Endodermal cell (in vitro differentiated cells): ENCODE data around the gene FMNL2. TPM values are rescaled to one million over a fixed set of nuclear protein-coding genes. Genes with fewer than 3 reads are reported as not detected.

Experiments used
- DNase-seq: peaks from one replicate; pipeline ENCODE4 v3.0.0-alpha.2; 2017
- H3K27ac ChIP-seq: 2 replicates; pipeline ENCODE4 v1.5.1; 2013; ENCODE audit warnings: mild to moderate bottlenecking, low read depth, low read length, moderate library complexity
- H3K27me3 ChIP-seq: 2 replicates; pipeline ENCODE4 v1.6.1; 2013; ENCODE audit warnings: mild to moderate bottlenecking, low read length, moderate library complexity; ENCODE audit not compliant: insufficient read depth, control insufficient read depth, poor library complexity, severe bottlenecking
- H3K36me3 ChIP-seq: 2 replicates; pipeline ENCODE4 v1.7.0; 2013; ENCODE audit warnings: mild to moderate bottlenecking, low read length, moderate library complexity; ENCODE audit not compliant: control insufficient read depth, insufficient read depth
- H3K4me1 ChIP-seq: one replicate; pipeline ENCODE4 v1.7.0; 2013; ENCODE audit warnings: low read length; ENCODE audit not compliant: control insufficient read depth, insufficient read depth
- H3K4me3 ChIP-seq: 2 replicates; pipeline ENCODE4 v1.5.1; 2013; ENCODE audit warnings: mild to moderate bottlenecking, low read length, moderate library complexity
- H3K9ac ChIP-seq: 2 replicates; pipeline ENCODE4 v1.6.1; 2013; ENCODE audit warnings: mild to moderate bottlenecking, low read length, moderate library complexity; ENCODE audit not compliant: poor library complexity, severe bottlenecking; ENCODE audit errors: extremely low read depth
- H3K9me3 ChIP-seq: 2 replicates; pipeline ENCODE4 v1.6.1; 2013; ENCODE audit warnings: mild to moderate bottlenecking, low read length, moderate library complexity; ENCODE audit not compliant: control insufficient read depth
- H3K27ac Mint-ChIP-seq: 2 replicates; pipeline ENCODE4 v1.8.0; 2020; ENCODE audit warnings: mixed read lengths
- H3K27me3 Mint-ChIP-seq: 2 replicates; pipeline ENCODE4 v1.8.0; 2021; ENCODE audit warnings: mild to moderate bottlenecking, mixed read lengths; ENCODE audit not compliant: insufficient read depth
- H3K36me3 Mint-ChIP-seq: 2 replicates; pipeline ENCODE4 v1.8.0; 2020; ENCODE audit warnings: low read depth, mixed read lengths
- H3K4me1 Mint-ChIP-seq: 2 replicates; pipeline ENCODE4 v1.8.0; 2020; ENCODE audit warnings: mixed read lengths
- H3K4me3 Mint-ChIP-seq: 2 replicates; pipeline ENCODE4 v1.8.0; 2020; ENCODE audit warnings: mild to moderate bottlenecking, moderate library complexity, mixed read lengths
- H3K9me3 Mint-ChIP-seq: 2 replicates; pipeline ENCODE4 v1.8.0; 2020; ENCODE audit warnings: mild to moderate bottlenecking, mixed read lengths
- WGBS, 2 experiments: methylation state at CpG; one replicate each; pipeline versions ENCODE4 v1.1.5 to v1.1.7; 2013; ENCODE audit warnings: missing lambda C conversion rate in 2 of 2, mixed read lengths in 1 of 2; ENCODE audit not compliant: insufficient coverage in 1 of 2, insufficient read length in 1 of 2; 5-methylcytosine and 5-hydroxymethylcytosine counted together
- total RNA-seq, 2 donors: library from RNA; stranded (reverse); fragmentation: NEBNext Ultra II Directional in 1 of 2; extraction: Animal tissue kit (Norgen Biotek cat#: 25700) in 1 of 2; gene quantifications; 2 replicates in 1 of 2; 3 replicates in 1 of 2; pipeline ENCODE4 v1.2.1, GENCODE V29; 2021
- TF ChIP-seq, protein P1 (sequence below): fragments of 200-600 bp; sonication (generic); conservative IDR thresholded peaks from 2 replicates; pipeline ENCODE4 v1.5.0; 2021; ENCODE audit warnings: antibody characterized with exemption, mild to moderate bottlenecking

FMNL2 gene
- total RNA-seq, 2 donors from 2014 or later: 49.4 to 51.8 TPM

DNA sequence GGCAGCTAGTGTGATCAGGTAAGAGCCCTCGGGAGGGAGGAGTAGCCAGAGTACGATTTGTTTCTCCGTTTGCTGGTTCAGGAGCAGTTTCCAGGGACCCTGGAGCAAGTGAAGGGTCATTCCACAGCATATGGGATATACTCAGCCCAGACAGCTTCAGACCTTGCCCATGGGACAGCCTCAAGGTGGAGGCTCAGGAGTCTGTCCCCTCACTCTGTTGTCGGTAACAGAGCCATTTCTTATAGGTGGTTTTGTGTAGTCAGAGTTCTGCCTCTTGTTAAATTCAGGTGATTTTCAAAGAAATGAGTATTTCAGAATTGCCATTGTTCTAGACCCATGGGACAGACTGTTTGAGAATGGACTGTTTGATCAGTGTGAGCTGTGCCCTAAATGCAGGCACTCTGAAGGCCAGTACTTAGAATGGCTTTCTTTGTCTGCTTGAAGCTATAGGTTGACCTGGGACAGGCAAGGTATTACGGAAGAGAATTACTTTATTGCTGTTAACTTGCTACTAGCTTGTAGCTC lies 15.2 kb downstream of the FMNL2 start:
- Mint-ChIP-seq H3K36me3 (peaks cover 11% of the 10 kb centered on the region), H3K27me3 (no peaks in the 10 kb centered on the region), H3K27ac (no peak overlapping the region), H3K4me1 (peaks cover 11% of the 10 kb centered on the region), H3K9me3 (peaks cover 3% of the 10 kb centered on the region), H3K4me3 (no peak overlapping the region)
- peaks cover 2% of the 10 kb centered on the region for H3K36me3 ChIP-seq
- no peak overlapping the region for H3K27ac ChIP-seq
- H3K9ac ChIP-seq: no peak overlapping the region
- H3K27me3 ChIP-seq: no peaks in the 10 kb centered on the region
- TF ChIP-seq, protein P1, sequence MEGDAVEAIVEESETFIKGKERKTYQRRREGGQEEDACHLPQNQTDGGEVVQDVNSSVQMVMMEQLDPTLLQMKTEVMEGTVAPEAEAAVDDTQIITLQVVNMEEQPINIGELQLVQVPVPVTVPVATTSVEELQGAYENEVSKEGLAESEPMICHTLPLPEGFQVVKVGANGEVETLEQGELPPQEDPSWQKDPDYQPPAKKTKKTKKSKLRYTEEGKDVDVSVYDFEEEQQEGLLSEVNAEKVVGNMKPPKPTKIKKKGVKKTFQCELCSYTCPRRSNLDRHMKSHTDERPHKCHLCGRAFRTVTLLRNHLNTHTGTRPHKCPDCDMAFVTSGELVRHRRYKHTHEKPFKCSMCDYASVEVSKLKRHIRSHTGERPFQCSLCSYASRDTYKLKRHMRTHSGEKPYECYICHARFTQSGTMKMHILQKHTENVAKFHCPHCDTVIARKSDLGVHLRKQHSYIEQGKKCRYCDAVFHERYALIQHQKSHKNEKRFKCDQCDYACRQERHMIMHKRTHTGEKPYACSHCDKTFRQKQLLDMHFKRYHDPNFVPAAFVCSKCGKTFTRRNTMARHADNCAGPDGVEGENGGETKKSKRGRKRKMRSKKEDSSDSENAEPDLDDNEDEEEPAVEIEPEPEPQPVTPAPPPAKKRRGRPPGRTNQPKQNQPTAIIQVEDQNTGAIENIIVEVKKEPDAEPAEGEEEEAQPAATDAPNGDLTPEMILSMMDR: no peak
- WGBS, 2 experiments: 94 to 100% methylated on average over 2 to 5 of the region's 5 CpGs
- no peak overlapping the region for H3K4me3 ChIP-seq
- H3K4me1 ChIP-seq: no peaks in the 10 kb centered on the region
- H3K9me3 ChIP-seq: no peaks in the 10 kb centered on the region
- no peak for DNase-seq

DNA sequence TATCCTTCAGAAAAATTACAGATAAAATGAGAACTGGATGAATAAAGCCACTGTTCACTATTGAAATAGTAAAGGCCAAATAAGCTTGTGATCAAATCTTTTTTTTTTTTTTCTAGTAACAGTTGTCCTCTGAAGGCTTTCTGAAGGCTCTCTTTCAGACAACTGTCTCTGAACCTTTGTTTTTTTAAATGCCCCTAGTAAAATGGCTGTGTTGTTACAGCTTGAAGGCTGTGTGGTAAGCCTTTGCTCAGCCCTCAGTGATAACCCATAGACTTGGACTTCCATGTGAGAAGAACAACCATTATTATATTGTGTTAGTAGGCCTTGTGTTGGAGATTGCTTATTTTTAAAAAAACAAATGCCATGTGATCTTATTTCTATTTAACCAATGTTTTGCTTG lies 17.6 kb downstream of the FMNL2 start:
- Histone ChIP-seq H3K4me1 (no peaks in the 10 kb centered on the region), H3K4me3 (no peak overlapping the region), H3K9me3 (no peaks in the 10 kb centered on the region), H3K36me3 (no peaks in the 10 kb centered on the region), H3K9ac (no peak overlapping the region), H3K27me3 (no peaks in the 10 kb centered on the region), H3K27ac (no peak overlapping the region)
- Mint-ChIP-seq H3K27ac (no peak overlapping the region), H3K9me3 (peaks cover 3% of the 10 kb centered on the region), H3K36me3 (peaks cover 3% of the 10 kb centered on the region), H3K4me1 (peaks cover 10% of the 10 kb centered on the region), H3K27me3 (no peaks in the 10 kb centered on the region), H3K4me3 (no peak overlapping the region)
- no peak for DNase-seq
- TF ChIP-seq, protein P1: no peak

DNA sequence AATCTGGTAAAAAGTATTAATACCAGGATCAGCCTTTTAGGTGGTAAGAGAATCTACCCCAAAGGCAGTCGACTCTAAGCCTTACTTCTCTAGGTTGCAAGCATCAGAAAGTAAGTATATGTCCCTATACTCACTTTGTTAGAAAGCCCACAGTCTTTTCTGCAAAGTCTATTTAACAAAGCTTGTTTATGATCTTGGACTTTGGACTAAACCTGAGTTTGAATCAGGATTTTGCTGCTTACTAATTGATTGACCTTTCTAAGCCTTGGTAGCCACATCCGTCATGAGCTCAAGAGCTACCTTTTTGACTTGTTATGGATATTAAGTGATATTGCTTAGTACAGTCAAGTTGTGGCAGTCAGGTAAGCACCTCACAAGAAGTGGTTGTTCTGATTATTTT lies 18.4 kb downstream of the FMNL2 start:
- no peak overlapping the region for H3K27ac Mint-ChIP-seq
- no peaks in the 10 kb centered on the region for H3K27me3 Mint-ChIP-seq
- DNase-seq: no peak
- no peaks in the 10 kb centered on the region for H3K36me3 ChIP-seq
- H3K9me3 ChIP-seq: no peaks in the 10 kb centered on the region
- peaks cover 9% of the 10 kb centered on the region for H3K36me3 Mint-ChIP-seq
- H3K27me3 ChIP-seq: no peaks in the 10 kb centered on the region
- no peak overlapping the region for H3K4me3 Mint-ChIP-seq
- peaks cover 3% of the 10 kb centered on the region for H3K9me3 Mint-ChIP-seq
- TF ChIP-seq, protein P1: no peak
- no peaks in the 10 kb centered on the region for H3K4me1 ChIP-seq
- 86 to 100% methylated on average over 2 of the region's 2 CpGs for WGBS, 2 experiments
- no peak overlapping the region for H3K9ac ChIP-seq
- no peak overlapping the region for H3K4me3 ChIP-seq
- H3K27ac ChIP-seq: no peak overlapping the region
- peaks cover 2% of the 10 kb centered on the region for H3K4me1 Mint-ChIP-seq
